ENCODE measurements around the gene GAPVD1.

DNA sequence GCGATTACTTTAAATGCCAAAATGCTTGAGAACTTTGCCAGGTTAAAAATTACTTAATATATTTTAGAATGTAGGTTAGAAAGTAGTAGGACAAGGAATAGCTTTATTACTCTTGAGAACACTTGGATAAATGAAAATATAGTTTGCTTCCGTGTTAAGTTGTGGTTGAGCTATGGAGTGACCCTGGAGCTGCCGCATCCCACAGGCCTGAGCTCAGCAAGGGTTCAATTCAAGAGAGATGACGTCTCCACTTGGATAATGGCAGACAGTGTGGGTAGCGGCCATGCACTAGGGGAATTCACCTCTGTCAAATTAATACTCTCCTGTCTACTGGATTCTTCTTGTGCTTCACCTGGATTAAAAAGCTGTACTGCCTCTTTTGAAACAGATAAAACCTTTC is 105.0 kb downstream of the GAPVD1 start:
- TF ChIP-seq CTCF (conservative IDR thresholded peaks at IDR 0.05; ENCODE audit: low read length) = no peak
- TF ChIP-seq EZH2phosphoT487 (IDR thresholded peaks at IDR 0.05; ENCODE audit: borderline replicate concordance, low read depth, low read length) = no peak

Data from OCI-LY7 (cell line).